GM12892 (cell line): ENCODE data around the gene CEP128.

Experiments used
- POLR2A ChIP-seq: IDR thresholded peaks from 2 replicates; pipeline ENCODE4 v1.6.1; 2011; ENCODE audit warnings: low read depth, low read length, control low read depth
- POLR2AphosphoS5 ChIP-seq: IDR thresholded peaks from 2 replicates; pipeline ENCODE4 v1.6.1; 2011; ENCODE audit warnings: low read depth, low read length, control low read depth

DNA sequence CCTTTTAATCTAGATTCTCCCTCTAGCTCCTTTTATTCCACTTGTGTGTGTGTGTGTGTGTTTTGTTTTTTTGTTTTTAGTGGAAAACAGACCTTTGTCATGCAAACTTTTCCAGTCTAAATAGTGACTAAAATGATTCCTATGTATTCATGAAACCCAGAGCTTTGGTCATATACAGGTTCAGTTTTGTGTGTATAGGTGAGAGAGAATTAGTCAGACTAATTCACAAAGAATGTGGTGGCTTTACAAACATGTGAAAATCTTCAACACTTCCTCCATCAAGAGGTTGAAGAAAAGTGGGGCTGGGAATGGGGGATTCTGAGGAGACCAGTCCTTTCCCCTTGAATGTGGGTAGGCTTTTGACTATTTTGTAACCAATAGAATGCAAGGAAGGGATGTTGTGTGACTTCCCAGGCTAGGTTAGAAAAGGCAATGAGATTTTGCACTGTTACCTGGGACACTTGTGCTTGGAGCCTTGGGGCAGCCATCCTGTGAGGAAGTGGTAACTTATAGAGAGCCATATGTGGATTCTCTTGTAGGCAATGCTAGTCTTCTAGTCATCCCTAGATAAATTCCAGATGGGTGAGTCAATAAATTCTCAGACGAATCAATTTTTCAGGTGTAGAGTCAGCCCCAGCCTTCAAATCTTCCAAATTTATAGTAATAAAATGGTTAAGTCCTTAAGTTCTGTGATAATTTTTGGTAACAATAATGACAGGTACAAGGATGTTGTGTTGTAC, 236.1 kb downstream of the CEP128 start:
- no peak for TF ChIP-seq POLR2A
- TF ChIP-seq POLR2AphosphoS5 = no peak
